ENCODE results near the gene SYMPK.
A peak's percentile ranks its signal among the peaks of the same experiment; 100 is the strongest.

Gene SYMPK

DNA sequence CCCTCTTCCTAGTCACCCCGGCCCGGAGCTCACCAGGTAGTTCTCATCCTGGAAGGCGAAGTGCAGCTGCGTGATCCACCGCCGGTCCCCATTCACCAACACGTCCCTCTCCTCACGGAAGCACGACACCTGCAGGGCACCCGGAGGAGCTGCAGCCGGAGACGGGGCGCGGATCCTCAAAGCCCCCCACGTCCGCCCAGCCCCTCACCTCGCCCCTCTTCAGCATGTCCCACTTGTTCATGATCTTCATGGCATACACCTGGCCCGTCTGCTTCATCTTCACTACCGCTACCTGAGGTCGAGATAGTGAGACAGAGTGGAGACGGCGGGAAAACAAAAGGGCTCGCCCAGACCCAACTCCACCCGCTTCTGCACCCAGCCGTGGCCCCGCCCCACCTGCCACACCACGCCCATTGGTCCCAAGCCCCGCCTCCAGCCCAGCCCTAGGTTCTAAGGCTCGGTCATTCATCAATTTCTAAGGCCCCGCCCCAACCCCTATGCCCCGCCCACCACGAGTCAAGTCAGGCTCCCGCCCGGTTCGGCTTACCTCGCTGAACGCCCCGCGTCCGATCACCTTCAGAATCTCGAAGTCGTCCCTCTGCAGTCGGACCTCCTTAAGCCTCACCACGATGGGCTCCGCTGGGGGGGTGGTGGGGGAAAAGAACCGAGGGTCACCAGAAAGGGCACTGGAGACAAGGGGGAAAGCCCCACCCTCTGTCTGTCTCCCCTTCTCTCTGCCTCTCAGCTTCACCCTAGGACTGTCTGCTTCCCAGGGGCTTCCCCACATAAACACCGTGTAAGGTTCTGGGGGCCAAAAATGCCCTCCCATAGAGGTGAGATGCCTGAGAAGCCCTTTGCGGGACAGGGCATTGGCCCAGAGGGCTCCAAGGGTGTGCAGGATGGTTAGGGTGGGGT lies 83.5 kb downstream of the SYMPK start:
- peak; percentile 94 for DNase-seq

DNA sequence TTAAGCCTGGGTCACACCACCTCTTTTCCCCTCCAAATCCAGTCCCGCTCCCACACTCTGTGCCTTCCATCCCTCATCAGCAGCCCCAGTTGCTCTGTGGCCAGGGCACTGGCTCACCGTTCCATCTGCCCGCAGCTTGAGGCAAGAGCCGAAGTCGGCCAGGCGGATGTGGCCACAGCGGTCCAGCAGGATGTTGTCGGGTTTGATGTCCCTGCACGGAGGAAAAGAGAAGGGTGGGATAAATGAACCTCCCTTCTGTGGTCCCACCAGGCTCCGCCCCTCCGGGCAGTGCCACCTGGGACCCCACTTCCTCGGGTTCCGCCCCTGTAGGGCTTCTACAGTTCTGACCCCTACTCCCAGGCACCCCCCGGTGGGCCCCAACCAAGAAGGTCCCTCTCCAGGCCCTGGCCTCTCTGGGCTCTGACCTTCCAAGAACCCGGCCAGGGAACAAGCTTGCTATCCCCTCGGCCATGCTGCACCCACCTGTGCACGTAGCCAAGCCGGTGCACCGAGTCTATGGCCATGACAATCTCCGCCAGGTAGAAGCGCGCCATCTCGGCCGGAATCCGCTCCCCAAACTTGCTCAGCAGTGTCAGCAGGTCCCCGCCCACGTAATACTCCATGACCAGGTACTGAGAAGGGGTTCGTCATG lies 84.8 kb downstream of the SYMPK start:
- DNase-seq = no peak

DNA sequence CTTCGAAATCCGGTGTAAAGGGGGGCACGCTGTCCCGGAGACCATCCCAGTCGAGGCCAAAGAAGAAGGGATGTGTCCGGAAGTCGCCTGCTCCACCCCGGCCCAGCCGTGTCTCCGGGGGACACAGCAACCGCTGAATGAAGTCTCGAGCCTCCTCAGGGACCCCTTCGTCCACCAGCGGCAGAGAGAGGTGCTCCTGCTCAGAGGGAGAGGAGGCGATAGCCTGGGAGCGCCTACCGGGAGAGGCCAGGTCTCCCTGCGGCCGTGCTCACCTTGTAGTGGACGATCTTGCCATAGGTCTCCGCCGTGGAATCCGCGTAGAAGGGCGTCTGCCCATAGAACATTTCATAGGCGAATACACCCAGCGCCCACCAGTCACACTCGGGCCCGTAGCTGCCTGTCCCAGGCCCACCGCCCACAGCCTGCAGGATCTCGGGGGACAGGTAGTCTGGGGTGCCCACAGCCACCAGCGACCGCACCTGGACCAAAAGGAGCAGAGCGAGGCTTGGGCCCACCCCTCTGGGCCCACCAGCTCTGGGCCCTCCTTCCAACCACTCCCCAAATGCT lies 85.5 kb downstream of the SYMPK start:
- no peak for DNase-seq

DNA sequence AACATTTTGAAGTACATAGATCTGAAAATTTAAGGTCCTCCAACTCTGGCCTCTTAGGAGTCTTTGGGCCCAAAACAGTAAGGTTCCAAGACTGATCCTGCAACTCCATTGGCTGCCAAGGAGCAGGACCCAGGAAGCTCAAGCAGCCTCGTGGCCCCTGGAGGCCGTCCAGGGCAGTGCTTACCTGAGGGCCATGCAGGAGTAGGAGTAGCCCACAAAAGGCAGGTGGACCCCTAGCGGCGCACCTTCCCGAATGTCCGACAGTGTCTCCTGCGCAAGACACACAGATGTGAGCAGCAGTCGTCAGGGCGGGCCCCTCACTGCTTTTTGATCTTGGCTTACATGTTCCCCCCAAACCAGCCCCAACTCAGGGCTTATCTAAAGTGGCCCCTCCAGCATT lies 88.2 kb downstream of the SYMPK start:
- no peak for DNase-seq

DNA sequence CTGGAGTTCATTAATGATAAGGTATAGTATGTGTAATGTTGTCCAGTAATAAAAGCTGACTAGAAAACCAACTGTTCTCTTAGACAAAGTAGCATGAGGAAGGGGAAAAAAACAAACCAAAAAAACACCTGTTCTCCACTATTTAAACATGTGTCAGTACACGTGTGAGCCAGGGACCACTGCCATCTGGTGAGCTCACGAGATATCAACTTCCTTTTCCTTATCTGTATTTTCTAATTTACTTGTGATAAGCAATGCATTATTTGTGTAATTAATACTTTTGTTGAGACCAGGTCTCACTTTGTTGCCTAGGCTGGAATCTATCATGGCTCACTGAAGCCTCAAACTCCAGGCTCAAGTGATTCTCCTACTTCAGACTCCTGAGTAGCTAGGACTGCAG lies 89.6 kb downstream of the SYMPK start:
- no peak for DNase-seq

DNA sequence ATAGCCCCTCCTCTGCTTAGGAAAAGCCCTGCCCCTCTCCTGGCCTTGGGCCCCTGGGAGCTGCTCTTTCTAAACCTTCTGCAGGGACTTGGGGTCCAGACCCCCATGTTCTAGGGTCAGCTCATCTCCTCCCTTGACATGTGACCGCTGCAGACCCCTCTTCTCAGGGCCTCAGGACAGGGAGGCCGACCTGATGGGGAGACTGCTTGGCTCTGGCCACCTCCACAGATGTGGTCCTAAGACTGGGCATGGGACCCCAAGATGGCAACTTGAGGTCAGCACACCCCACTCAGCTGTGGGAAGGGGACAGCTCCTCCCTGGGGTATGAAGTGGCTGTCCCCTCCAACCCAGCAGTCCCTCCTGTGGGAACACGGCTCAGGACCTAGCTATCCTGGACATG lies 90.0 kb downstream of the SYMPK start:
- no peak for DNase-seq

DNA sequence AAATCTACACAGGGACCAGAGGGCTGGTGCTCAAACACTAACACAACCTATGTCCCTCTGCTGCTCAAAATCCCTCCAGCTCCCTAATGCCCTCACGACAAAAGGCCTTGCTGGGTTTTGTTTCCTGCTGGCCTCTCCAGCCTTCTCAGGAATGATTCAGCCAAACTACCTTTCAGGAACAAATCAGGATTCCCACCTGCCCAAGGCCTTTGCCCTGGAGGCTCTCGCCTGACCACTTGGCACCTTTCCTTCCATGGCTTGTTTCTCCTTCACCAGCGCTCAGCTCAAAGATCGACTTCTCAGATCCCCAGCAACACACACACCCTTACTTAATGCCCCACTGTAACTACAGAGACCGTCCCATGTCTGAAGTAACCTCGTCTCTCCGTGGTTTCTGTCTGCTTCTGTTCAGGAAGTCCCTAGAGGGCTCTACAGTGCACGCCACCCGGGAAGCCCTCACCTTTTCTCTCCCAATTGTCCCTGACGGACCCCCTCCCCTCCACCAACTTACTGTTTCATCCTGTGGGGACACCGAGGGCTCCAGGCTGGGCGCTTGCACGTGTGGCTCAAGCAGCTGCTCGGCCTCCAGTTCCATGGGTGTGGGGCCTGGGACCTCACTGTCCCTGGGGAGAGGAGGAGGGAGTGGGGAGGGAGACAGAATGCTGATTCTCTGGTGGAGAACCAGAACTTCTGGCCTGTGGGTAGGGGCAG lies 90.7 kb downstream of the SYMPK start:
- DNase-seq = no peak

DNA sequence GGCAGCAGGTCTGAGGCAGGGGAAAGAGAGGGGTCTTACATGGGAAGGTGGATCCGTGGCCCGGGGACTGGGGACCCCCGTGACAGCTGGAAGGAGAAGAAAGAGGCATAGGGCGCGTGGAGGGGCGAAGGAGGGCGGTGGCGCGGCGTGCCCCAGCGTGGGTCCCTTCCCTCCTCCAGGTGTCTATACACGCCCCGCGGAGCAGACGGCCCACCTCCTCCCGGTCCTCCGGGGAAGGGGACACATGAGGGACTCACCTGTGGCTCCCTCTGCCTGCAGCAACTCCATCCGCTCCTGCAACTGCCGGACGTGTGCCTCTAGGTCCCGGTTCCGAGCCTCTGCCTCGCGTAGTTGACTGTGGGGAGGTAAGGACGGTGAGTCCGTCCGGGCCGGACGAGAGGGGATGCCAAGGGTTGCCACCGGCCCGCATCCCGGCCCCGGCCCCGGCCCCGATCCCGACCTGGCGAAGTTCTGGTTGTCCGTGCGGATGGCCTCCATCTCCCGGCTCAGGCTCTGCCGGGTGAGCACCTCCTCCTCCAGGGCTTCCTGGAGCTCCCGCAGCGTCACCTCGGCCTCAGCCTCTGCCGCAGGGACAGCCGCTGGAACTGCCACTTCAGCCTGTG lies 91.5 kb downstream of the SYMPK start:
- DNase-seq = no peak

DNA sequence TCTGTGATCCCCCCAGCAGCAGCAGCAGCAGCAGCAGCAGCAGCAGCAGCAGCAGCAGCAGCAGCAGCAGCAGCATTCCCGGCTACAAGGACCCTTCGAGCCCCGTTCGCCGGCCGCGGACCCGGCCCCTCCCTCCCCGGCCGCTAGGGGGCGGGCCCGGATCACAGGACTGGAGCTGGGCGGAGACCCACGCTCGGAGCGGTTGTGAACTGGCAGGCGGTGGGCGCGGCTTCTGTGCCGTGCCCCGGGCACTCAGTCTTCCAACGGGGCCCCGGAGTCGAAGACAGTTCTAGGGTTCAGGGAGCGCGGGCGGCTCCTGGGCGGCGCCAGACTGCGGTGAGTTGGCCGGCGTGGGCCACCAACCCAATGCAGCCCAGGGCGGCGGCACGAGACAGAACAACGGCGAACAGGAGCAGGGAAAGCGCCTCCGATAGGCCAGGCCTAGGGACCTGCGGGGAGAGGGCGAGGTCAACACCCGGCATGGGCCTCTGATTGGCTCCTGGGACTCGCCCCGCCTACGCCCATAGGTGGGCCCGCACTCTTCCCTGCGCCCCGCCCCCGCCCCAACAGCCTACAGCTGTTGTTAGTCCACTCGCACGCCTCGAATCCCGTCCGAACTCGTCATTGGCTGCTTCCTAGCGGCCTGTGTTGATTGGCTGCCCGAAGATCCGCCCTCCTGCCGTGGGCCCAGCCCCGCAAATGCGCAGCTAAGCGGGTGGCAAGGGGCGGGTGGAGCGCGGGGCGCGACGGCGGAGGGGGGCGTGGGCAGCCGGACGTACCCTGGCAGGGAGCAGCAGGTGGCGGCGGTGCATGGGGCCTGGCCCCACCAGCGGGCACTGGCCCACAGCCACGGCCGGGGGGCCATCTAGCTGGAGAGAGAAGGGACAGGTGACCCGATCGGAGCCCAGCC lies 92.5 kb downstream of the SYMPK start:
- DNase-seq = peak; percentile 99

DNA sequence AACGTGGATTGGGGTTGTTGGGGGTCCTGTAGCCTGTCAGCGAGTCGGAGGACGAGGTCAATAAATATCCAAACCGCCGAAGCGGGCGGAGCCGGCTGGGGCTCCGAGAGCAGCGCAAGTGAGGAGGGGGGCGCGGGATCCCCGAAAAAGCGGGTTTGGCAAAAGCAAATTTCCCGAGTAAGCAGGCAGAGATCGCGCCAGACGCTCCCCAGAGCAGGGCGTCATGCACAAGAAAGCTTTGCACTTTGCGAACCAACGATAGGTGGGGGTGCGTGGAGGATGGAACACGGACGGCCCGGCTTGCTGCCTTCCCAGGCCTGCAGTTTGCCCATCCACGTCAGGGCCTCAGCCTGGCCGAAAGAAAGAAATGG lies 93.1 kb downstream of the SYMPK start:
- DNase-seq = peak; percentile 78

DNA sequence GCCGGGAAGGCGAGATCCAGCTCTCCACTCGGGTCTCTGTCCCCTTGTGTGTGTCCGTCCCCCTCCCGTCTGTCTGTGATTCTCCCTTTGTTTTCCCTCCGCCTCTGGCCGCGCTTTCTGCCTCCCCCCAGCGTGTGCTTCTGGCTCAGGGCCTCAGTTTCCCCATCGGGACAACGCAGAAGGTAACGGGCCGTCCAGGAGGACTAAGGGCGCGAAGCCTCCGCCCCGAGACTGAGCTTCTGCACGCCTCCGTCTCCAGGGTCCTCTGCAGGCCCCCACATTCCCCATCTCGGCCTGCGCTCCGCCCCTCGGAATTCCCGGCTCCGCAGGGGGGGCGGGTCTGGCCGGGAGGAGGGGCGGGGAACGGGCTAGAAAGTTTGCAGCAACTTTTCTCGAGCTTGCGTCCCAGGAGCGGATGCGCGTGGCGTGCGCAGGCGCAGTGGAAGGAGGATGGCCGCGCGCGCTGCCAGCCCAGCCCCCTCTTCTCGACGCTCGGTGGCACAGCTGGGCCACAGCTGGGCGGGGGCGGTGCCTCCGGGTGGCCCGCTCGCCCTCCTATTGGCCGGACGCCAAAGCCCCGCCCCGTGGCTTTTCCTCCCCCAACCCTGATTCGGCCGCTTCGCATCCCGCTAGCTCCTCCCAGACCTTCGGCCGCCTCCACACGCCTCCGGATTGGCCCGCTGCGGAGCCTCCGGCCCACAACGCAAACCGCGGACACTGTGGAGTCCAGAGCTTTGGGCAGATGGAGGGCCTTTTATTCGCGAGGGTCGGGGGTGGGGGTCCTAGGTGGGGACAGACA lies 93.8 kb downstream of the SYMPK start, which contains the start of gene SIX5:
SIX5 (minus strand) TSS at position 269 of the 799 bp plus-strand sequence. CDS start 408 bp downstream, outside the sequence.
- DNase-seq = peak; percentile 98

DNA sequence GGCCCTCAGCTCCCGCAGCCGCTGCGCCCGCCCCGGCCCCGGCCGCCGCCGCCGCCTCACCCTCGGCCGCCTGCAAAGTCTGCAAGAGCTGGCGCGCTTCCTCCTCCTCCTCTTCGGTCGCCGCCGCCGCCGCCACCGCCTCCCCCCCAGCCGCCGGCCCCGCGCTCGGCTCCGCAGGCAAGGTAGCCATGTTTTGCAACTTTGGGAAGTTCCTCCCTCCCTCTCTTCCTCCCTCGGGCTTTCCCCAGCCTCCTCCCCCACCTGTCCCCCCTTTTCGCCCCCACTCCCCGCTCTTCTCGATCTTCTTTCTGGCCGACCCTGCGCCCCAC lies 94.3 kb downstream of the SYMPK start:
- DNase-seq = peak; percentile 55

DNA sequence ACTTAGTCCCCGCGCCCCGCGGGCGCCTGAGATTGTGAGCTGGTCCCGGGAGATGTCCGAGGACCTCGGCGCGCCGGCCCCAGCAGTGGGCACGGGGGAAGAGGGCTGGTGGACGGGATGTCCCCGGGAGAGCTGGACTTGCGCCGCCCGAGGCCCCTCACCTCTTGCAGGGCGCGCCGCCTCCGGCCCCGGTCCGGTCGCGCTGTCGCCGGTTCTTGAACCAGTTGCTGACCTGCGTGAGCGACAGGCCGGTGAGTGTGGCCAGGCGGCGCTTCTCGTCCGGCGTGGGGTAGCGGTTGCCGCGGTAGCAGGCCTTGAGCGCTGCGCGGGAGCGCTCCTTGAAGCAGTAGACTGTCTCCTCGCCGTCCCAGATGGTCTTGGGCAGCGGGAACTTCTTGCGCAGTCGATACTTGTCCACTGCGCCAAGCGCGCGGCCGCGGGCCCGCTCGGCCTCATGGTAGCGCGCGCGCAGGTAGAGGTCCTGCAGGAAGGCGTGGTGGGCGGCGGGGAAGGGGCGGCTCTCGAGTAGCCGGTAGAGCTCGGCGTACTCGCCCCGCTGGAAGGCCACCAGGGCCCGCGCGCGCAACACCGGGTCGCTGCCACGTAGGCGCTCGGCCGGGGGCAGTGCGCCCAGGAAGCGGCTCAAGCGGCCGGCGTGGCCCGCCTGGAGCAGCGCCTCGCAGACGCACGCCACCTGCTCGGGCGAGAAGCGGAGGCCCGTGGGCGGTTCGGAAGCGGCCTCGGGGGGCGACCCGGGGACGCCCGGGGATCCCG lies 94.9 kb downstream of the SYMPK start:
- peak; percentile 60 for DNase-seq

DNA sequence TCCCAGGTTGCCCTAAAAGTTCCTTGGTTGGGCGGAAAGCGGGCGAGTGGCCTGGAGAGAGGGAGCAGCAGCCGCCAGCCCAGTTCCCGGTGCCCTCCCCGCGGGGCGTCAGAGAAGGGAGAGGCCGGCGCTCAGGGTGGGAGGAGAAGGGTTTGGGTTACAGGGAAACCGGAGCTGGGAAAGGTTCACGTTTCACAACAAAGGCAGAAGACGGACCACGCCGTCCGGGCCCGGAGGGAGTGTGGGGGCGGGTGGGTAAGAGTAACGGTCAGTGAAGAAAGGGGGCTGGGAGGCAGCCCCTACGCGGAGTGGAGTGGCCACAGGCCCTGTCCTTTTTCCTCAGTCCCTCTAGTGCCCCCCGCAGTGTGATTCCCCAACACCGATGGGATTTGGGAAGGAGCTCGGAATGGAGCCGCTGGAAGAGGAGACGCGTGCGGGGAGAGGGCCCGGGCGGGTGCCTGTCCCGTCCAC lies 95.5 kb downstream of the SYMPK start:
- DNase-seq = no peak

DNA sequence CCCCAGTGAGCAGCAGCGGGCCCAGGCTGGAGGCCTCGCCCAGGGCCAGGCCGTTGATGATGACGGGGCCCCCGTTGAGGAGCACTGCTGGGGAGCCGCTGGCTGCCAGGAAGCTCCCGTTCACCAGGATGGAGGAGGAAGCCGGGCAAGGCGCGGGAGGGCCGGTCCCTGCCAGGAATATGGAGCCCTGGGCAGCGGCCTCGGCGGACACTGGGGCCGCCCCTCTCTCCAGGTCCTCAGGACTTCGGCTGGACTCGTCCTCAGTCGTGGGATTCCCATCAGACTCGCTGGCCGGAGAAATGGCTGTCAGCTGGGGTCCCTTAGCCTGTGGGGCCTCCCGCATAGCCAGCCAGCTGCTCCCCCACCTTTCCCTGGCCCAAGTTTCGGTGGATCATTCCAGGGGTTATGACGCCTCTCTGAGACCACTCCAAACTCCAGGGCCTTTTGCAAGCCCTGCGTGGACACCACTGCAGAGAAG lies 96.0 kb downstream of the SYMPK start:
- no peak for DNase-seq

DNA sequence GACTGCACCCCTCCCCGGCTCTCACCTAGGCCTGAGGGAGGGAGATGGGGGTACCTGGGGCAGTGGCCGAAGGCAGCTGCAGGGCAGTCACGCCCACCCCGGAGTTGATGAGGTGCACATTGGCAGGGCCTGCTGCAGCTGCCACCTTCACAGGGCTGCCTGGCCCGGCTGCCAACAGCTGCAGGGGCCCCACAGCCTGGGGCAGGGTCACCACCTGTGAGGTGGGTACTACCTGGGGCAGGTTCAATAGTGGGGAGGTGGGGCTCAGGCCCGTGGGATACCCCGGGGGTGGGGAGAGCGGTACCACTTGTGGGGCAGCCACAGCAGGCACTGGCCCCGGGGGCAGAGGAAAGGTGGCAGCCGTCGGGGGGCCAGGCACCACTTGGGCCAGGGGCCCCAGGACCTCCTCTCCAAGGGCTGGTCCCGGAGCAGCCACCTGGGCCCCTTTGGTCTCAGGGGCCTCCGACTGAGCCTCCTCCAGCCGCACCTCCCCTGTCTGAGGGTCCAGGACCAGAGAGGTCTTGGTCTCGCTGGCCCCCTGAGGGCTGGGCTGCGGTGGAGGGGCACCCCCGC lies 96.6 kb downstream of the SYMPK start:
- no peak for DNase-seq

DNA sequence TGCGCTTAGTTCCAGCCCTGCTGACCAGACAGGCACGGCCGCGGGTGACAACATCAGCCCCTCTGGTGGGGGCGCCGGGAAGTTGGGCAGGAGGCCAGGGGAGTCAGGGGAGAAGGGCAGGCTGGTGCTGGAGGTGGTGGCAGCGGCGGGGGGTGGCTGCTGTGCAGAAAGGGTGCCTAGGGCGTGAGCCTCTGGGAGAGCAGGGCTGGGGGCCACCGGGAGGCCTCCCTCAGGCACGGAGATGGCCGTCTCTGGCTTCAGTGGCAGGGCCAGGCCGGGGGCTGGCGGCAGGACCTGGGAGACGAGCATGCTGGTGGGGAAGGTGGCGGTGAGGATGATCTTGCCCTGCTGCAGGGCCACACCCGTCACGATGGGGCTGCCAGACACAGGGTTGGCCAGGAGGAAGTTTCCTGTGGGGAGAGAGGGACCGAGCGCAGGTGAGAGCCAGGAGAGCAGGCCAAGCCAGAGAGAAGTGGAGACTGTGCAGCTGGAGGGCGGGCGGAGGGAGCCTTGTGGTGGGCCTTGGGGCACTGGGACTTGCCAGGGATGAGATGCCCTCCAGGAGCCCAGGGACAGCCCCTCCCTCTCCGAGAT lies 97.1 kb downstream of the SYMPK start:
- DNase-seq = no peak

Data from hematopoietic multipotent progenitor cell treated with erythropoietin and hydrocortisone succinate and interleukin-3 and kit ligand, for 6 days (in vitro differentiated cells).